K562 (cell line): ENCODE data around the gene UBR4. TPM values are rescaled to one million over a fixed set of nuclear protein-coding genes. Genes with fewer than 3 reads are reported as not detected.

Experiments
- ATAC-seq: fragments of 200-7000 bp; cut with Tn5 transposase; 3 replicates; pipeline ENCODE4 v1.9.1; 2020; ENCODE audit warnings: moderate library complexity
- BruUV-seq: library from RNA; stranded (reverse); fragments of 400-500 nt; replicated peaks from 2 replicates; lab custom pipeline; 2021; lab: Mats Ljungman, UMichigan
- CTCF ChIA-PET: fragments of 300-600 bp; formaldehyde crosslinking; extraction: SDS; loops from one replicate; lab custom pipeline; 2021; ENCODE audit warnings: low intra/inter-chr PET ratio; lab: Yijun Ruan, JAX
- POLR2A ChIA-PET: fragments of 300-600, 350-650 bp; sonication (Branson Sonifier 250); formaldehyde crosslinking; extraction: SDS; loops from one replicate; lab custom pipeline; 2021; ENCODE audit warnings: antibody characterized with exemption, inconsistent platforms; lab: Yijun Ruan, JAX
- DNase-seq, 4 experiments: peaks; one replicate each; pipeline versions ENCODE4 v3.0.0 to v3.0.0-alpha.2; 2011 to 2018; ENCODE audit warnings: low spot score in 3 of 4, mixed read lengths in 3 of 4; ENCODE audit errors: extremely low read depth in 1 of 4
- FAIRE-seq: peaks from 2 replicates; lab custom pipeline; 2011; peaks lifted over from hg19 to GRCh38; lab: Jason Lieb, UNC
- H2AFZ ChIP-seq: 2 replicates; pipeline ENCODE4 v1.6.0; 2011; ENCODE audit warnings: low read depth, low read length, control low read depth, inconsistent platforms
- H3K27ac ChIP-seq: fragments of 200-600 bp; 3 replicates; pipeline ENCODE4 v1.8.0; 2011; ENCODE audit warnings: low read depth, mild to moderate bottlenecking, control low read depth, inconsistent platforms, low read length, moderate library complexity, mixed read lengths; ENCODE audit errors: extremely low read depth
- H3K27me3 ChIP-seq, 2 experiments: fragments of 300-600 bp in 1 of 2; 2 replicates in 1 of 2; 3 replicates in 1 of 2; pipeline versions ENCODE4 v1.6.0 to v1.8.0; 2011; ENCODE audit warnings: inconsistent platforms in 2 of 2, low read length in 2 of 2, mild to moderate bottlenecking in 1 of 2, mixed read lengths in 1 of 2, moderate library complexity in 1 of 2; ENCODE audit not compliant: control insufficient read depth in 2 of 2, insufficient read depth in 2 of 2
- H3K36me3 ChIP-seq: fragments of 300-600 bp; 3 replicates; pipeline ENCODE4 v1.8.0; 2011; ENCODE audit warnings: mild to moderate bottlenecking, low read length, inconsistent platforms; ENCODE audit not compliant: control insufficient read depth, insufficient read depth
- H3K4me1 ChIP-seq, 2 experiments: fragments of 200-600 bp in 1 of 2; replicated peaks in 1 of 2; 2 replicates in 1 of 2; 3 replicates in 1 of 2; pipeline versions ENCODE4 v1.5.1 to v1.8.0; 2011; ENCODE audit warnings: inconsistent platforms in 2 of 2, low read length in 2 of 2, mild to moderate bottlenecking in 1 of 2, mixed read lengths in 1 of 2, moderate library complexity in 1 of 2; ENCODE audit not compliant: control insufficient read depth in 2 of 2, insufficient read depth in 2 of 2
- H3K4me2 ChIP-seq: 2 replicates; pipeline ENCODE4 v1.6.1; 2011; ENCODE audit warnings: low read length, control low read depth, inconsistent platforms, mixed read lengths; ENCODE audit not compliant: insufficient read depth
- H3K4me3 ChIP-seq: fragments of 200-600 bp; sonication (generic), shearing (Covaris generic); 2 replicates; pipeline ENCODE4 v1.5.1; 2016; ENCODE audit warnings: control low read depth, inconsistent platforms
- H3K79me2 ChIP-seq: fragments of 200-600 bp; 3 replicates; pipeline ENCODE4 v1.8.0; 2011; ENCODE audit warnings: low read length, inconsistent platforms; ENCODE audit not compliant: control insufficient read depth, insufficient read depth
- H3K9ac ChIP-seq, 2 experiments: 2 replicates each; pipeline versions ENCODE4 v1.6.0 to v1.6.1; 2011; ENCODE audit warnings: low read depth in 2 of 2, low read length in 2 of 2, control low read depth in 1 of 2, inconsistent platforms in 1 of 2, mild to moderate bottlenecking in 1 of 2, mixed read lengths in 1 of 2; ENCODE audit not compliant: insufficient read depth in 1 of 2
- H3K9me1 ChIP-seq: one replicate; pipeline ENCODE4 v1.6.0; 2011; ENCODE audit warnings: inconsistent platforms, mild to moderate bottlenecking, low read length, moderate library complexity; ENCODE audit not compliant: control insufficient read depth, insufficient read depth
- H3K9me3 ChIP-seq: replicated peaks from 2 replicates; pipeline ENCODE4 v1.5.1; 2011; ENCODE audit warnings: low read depth, low read length, inconsistent platforms; ENCODE audit not compliant: control insufficient read depth, insufficient read depth
- H4K20me1 ChIP-seq: replicated peaks from 2 replicates; pipeline ENCODE4 v1.6.1; 2011; ENCODE audit warnings: low read length, inconsistent platforms, mixed read lengths; ENCODE audit not compliant: control insufficient read depth, insufficient read depth
- HMGN3 ChIP-seq: IDR thresholded peaks from 2 replicates; pipeline ENCODE4 v1.6.1; 2011; ENCODE audit warnings: borderline replicate concordance, low read depth, mild to moderate bottlenecking, mixed read lengths, low read length; ENCODE audit not compliant: insufficient read length; ENCODE audit errors: extremely low read depth
- MCM2 ChIP-seq: fragments of 450-650 bp; IDR thresholded peaks from 2 replicates; pipeline ENCODE4 v1.6.1; 2017; ENCODE audit warnings: low read depth, mild to moderate bottlenecking
- NCOR1 ChIP-seq: fragments of 450-650 bp; IDR thresholded peaks from 2 replicates; pipeline ENCODE4 v1.6.1; 2016; ENCODE audit warnings: mild to moderate bottlenecking, moderate library complexity
- NFIX ChIP-seq: fragments of 250-450 bp; sonication (Bioruptor Pico); IDR thresholded peaks from 2 replicates; pipeline ENCODE4 v1.4.0; 2020; ENCODE audit warnings: low read depth, mild to moderate bottlenecking, moderate library complexity
- NR4A1 ChIP-seq, 2 experiments: fragments of 250-450 bp in 1 of 2; fragments of 450-650 bp in 1 of 2; sonication (Bioruptor Pico) in 1 of 2; IDR thresholded peaks; 2 replicates each; pipeline versions ENCODE4 v1.4.0 to v1.6.1; 2016 to 2020; ENCODE audit warnings: mild to moderate bottlenecking in 2 of 2, missing compliant biosample characterization in 1 of 2, missing genetic modification characterization in 1 of 2, moderate library complexity in 1 of 2
- RBM34 ChIP-seq: fragments of 200-400 bp; formaldehyde crosslinking; IDR thresholded peaks from 2 replicates; pipeline ENCODE4 v1.6.1; 2018; ENCODE audit warnings: low read length, borderline replicate concordance; ENCODE audit not compliant: insufficient read depth
- ZNF584 ChIP-seq: fragments of 200-800 bp; sonication (Bioruptor generic); IDR thresholded peaks from 2 replicates; pipeline ENCODE4 v1.6.1; 2016; ENCODE audit warnings: low read depth, mild to moderate bottlenecking, missing genetic modification characterization, missing compliant biosample characterization
- ZNF785 ChIP-seq: fragments of 250-450 bp; sonication (Bioruptor Pico); IDR thresholded peaks from 2 replicates; pipeline ENCODE4 v1.4.0; 2020; ENCODE audit warnings: mild to moderate bottlenecking
- WGBS: fragments of 100-300 bp; shearing (Covaris generic); methylation state at CpG from one replicate; pipeline ENCODE4 v1.1.6; 2016; ENCODE audit warnings: low coverage, mixed read lengths; ENCODE audit not compliant: insufficient coverage; ENCODE audit errors: missing lambda C conversion rate; 5-methylcytosine and 5-hydroxymethylcytosine counted together
- in situ Hi-C: fragments of 300-500 bp; cut with MboI; formaldehyde crosslinking; loops from 4 replicates; pipeline ENCODE4 v1.15.0; 2018; ENCODE audit warnings: inconsistent platforms, mixed read lengths
- intact Hi-C: fragments of 100-400 bp; cut with micrococcal nuclease; formaldehyde crosslinking; loops from 2 replicates; pipeline ENCODE4 v1.14.2; 2022
- polyA plus RNA-seq, 8 experiments: library from polyadenylated mRNA; depleted of rRNA in 4 of 8; stranded (reverse) in 5 of 8; unstranded in 3 of 8; fragments of >200 nt; fragmentation: Nextera tagmentation in 2 of 8; fragmentation: Illumina TruSeq in 1 of 8; extraction: Ambion mirVana in 2 of 8; extraction: Trizol in 1 of 8; gene quantifications; 2 replicates each; pipeline versions ENCODE4 v1.2.1 to v1.2.3, GENCODE V29; 2011 to 2014; ENCODE audit warnings: inconsistent platforms in 1 of 8, missing spikeins in 1 of 8
- total RNA-seq, 7 experiments: library from RNA; depleted of rRNA in 6 of 7; stranded (reverse); fragments of >200 nt in 6 of 7; fragmentation: Illumina TruSeq in 2 of 7; extraction: Trizol in 2 of 7; gene quantifications; 2 replicates each; pipeline versions ENCODE4 v1.2.1 to v1.2.3, GENCODE V29; 2011 to 2021; ENCODE audit warnings: low replicate concordance in 1 of 7
- TF ChIP-seq, protein P1 (sequence below), 2 experiments: IDR thresholded peaks; 2 replicates each; pipeline ENCODE4 v1.6.1; 2011; ENCODE audit warnings: borderline replicate concordance in 1 of 2, control low read depth in 1 of 2, low read depth in 1 of 2, low read length in 1 of 2, mild to moderate bottlenecking in 1 of 2, mixed read lengths in 1 of 2, moderate library complexity in 1 of 2; ENCODE audit not compliant: insufficient read depth in 1 of 2, insufficient read length in 1 of 2, poor library complexity in 1 of 2, severe bottlenecking in 1 of 2; ENCODE audit errors: extremely low read depth in 1 of 2
- TF ChIP-seq, protein P2 (sequence below): sonication (generic); formaldehyde crosslinking; IDR thresholded peaks from 2 replicates; pipeline ENCODE4 v1.8.0; 2022; ENCODE audit warnings: mild to moderate bottlenecking, missing genetic modification reagents
- TF ChIP-seq, protein P3 (sequence below): sonication (generic); formaldehyde crosslinking; IDR thresholded peaks from 2 replicates; pipeline ENCODE4 v1.8.1; 2023; ENCODE audit warnings: mild to moderate bottlenecking, missing genetic modification reagents

The UBR4 gene
- total and polyA plus RNA-seq, 9 of the 15 experiments (the other 6 are each of a cell fraction or from before 2014, with no cell fraction given) = 55.4 to 277 (median 123) TPM

DNA sequence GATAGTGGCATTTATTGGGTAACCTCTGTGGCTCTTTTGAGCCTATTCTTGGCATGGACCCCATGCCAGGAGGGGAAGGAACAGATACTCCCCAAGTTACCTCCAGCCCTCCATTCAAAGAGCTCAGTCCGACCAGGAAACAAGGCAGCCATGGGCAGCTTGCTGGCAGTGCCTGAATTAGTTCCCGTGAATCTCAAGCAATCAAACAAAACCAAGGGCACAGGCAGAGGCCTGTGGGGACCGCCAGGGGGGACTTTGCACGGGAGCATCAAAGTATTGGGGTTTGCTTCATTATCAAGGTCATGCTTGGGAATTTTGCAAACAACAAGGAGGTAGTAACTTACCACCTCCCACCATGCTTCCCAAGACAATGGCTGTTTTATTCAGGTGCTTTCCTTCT, 172.4 kb downstream of the UBR4 start:
- Histone ChIP-seq H3K9me3 (no peaks in the 10 kb centered on the region), H3K9me1 (no peaks in the 10 kb centered on the region), H3K27me3 (peaks cover 55 to 80% of the 10 kb centered on the region in 2 experiments), H3K27ac (no peak overlapping the region), H3K9ac (no peak overlapping the region), H3K4me1 (0 out of 5 replicates have a peak, but pooled peaks cover 0 to 2% of the 10 kb centered on the region in 2 experiments)
- whole genome bisulfite sequencing = 2% methylated on average over 4 of the region's 4 CpGs
- no peak for DNase-seq
- no peak for FAIRE-seq
- CTCF ChIA-PET = no interaction called here
- in situ Hi-C loops (no loop called here), intact Hi-C loops (no loop called here)
- TF ChIP-seq, protein P1, sequence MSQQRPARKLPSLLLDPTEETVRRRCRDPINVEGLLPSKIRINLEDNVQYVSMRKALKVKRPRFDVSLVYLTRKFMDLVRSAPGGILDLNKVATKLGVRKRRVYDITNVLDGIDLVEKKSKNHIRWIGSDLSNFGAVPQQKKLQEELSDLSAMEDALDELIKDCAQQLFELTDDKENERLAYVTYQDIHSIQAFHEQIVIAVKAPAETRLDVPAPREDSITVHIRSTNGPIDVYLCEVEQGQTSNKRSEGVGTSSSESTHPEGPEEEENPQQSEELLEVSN (IDR thresholded peaks at IDR 0.05; ENCODE audit: borderline replicate concordance in 1 of 2, extremely low read depth in 1 of 2, insufficient read depth in 1 of 2, insufficient read length in 1 of 2, low read depth in 1 of 2, low read length in 1 of 2, poor library complexity in 1 of 2, severe bottlenecking in 1 of 2) = no peak
- TF ChIP-seq, protein P2, sequence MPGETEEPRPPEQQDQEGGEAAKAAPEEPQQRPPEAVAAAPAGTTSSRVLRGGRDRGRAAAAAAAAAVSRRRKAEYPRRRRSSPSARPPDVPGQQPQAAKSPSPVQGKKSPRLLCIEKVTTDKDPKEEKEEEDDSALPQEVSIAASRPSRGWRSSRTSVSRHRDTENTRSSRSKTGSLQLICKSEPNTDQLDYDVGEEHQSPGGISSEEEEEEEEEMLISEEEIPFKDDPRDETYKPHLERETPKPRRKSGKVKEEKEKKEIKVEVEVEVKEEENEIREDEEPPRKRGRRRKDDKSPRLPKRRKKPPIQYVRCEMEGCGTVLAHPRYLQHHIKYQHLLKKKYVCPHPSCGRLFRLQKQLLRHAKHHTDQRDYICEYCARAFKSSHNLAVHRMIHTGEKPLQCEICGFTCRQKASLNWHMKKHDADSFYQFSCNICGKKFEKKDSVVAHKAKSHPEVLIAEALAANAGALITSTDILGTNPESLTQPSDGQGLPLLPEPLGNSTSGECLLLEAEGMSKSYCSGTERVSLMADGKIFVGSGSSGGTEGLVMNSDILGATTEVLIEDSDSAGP = no peak
- no peak for TF ChIP-seq NR4A1 (CRISPR knock-in tag; IDR thresholded peaks at IDR 0.05)
- no peak for TF ChIP-seq NR4A1 (tag; IDR thresholded peaks at IDR 0.05)
- no peak for TF ChIP-seq MCM2
- TF ChIP-seq ZNF785 (CRISPR knock-in tag) = no peak
- no peak for TF ChIP-seq HMGN3
- no peak for TF ChIP-seq NCOR1
- TF ChIP-seq NFIX = no peak
- TF ChIP-seq ZNF584 = no peak
- TF ChIP-seq, protein P3, sequence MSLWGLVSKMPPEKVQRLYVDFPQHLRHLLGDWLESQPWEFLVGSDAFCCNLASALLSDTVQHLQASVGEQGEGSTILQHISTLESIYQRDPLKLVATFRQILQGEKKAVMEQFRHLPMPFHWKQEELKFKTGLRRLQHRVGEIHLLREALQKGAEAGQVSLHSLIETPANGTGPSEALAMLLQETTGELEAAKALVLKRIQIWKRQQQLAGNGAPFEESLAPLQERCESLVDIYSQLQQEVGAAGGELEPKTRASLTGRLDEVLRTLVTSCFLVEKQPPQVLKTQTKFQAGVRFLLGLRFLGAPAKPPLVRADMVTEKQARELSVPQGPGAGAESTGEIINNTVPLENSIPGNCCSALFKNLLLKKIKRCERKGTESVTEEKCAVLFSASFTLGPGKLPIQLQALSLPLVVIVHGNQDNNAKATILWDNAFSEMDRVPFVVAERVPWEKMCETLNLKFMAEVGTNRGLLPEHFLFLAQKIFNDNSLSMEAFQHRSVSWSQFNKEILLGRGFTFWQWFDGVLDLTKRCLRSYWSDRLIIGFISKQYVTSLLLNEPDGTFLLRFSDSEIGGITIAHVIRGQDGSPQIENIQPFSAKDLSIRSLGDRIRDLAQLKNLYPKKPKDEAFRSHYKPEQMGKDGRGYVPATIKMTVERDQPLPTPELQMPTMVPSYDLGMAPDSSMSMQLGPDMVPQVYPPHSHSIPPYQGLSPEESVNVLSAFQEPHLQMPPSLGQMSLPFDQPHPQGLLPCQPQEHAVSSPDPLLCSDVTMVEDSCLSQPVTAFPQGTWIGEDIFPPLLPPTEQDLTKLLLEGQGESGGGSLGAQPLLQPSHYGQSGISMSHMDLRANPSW (CRISPR knock-in tag) = no peak
- TF ChIP-seq RBM34 = no peak
- TF ChIP-seq, all 486 proteins: peak for 0
- H4K20me1 ChIP-seq = peaks cover 14% of the 10 kb centered on the region
- H3K79me2 ChIP-seq = no peaks in the 10 kb centered on the region
- POLR2A ChIA-PET = no interaction called here
- no peak overlapping the region for H2AFZ ChIP-seq
- no TSS peak for BruUV-seq
- no peaks in the 10 kb centered on the region for H3K36me3 ChIP-seq
- no peak overlapping the region for H3K4me3 ChIP-seq
- no peak for ATAC-seq
- H3K4me2 ChIP-seq = no peak overlapping the region
